ENCODE data around the gene CHST11.

The CHST11 gene

GRCh38 chr12:104478396-104479122, 21.8 kb downstream of the CHST11 start:
- H3K9me3 ChIP-seq (ENCODE audit: control insufficient read depth, low read length): no peaks in the 10 kb centered on the region
- H3K4me1 ChIP-seq (ENCODE audit: control insufficient read depth, insufficient read depth, low read length): peaks cover 3% of the 10 kb centered on the region
- H3K4me3 ChIP-seq (ENCODE audit: low read length): no peak overlapping the region
- no peaks in the 10 kb centered on the region for H3K27me3 ChIP-seq (ENCODE audit: control insufficient read depth, insufficient read depth, low read length)
- no peaks in the 10 kb centered on the region for H3K36me3 ChIP-seq (ENCODE audit: control insufficient read depth, insufficient read depth, low read length)
- H3K9ac ChIP-seq (ENCODE audit: low read length): no peak overlapping the region

GRCh38 chr12:104479123-104479662, 22.4 kb downstream of the CHST11 start:
- Histone ChIP-seq H3K4me1 (ENCODE audit: control insufficient read depth, insufficient read depth, low read length) (peaks cover 3% of the 10 kb centered on the region), H3K27me3 (ENCODE audit: control insufficient read depth, insufficient read depth, low read length) (no peaks in the 10 kb centered on the region), H3K9me3 (ENCODE audit: control insufficient read depth, low read length) (no peaks in the 10 kb centered on the region), H3K4me3 (ENCODE audit: low read length) (no peak overlapping the region), H3K9ac (ENCODE audit: low read length) (no peak overlapping the region), H3K36me3 (ENCODE audit: control insufficient read depth, insufficient read depth, low read length) (no peaks in the 10 kb centered on the region)

GRCh38 chr12:104480012-104480411, 23.3 kb downstream of the CHST11 start:
- Histone ChIP-seq H3K4me1 (ENCODE audit: control insufficient read depth, insufficient read depth, low read length) (peaks cover 3% of the 10 kb centered on the region), H3K36me3 (ENCODE audit: control insufficient read depth, insufficient read depth, low read length) (no peaks in the 10 kb centered on the region), H3K9ac (ENCODE audit: low read length) (no peak overlapping the region), H3K9me3 (ENCODE audit: control insufficient read depth, low read length) (no peaks in the 10 kb centered on the region), H3K27me3 (ENCODE audit: control insufficient read depth, insufficient read depth, low read length) (no peaks in the 10 kb centered on the region), H3K4me3 (ENCODE audit: low read length) (no peak overlapping the region)

GRCh38 chr12:104480826-104481440, 24.2 kb downstream of the CHST11 start:
- Histone ChIP-seq H3K4me3 (ENCODE audit: low read length) (no peak overlapping the region), H3K9ac (ENCODE audit: low read length) (no peak overlapping the region), H3K36me3 (ENCODE audit: control insufficient read depth, insufficient read depth, low read length) (no peaks in the 10 kb centered on the region), H3K27me3 (ENCODE audit: control insufficient read depth, insufficient read depth, low read length) (no peaks in the 10 kb centered on the region), H3K9me3 (ENCODE audit: control insufficient read depth, low read length) (no peaks in the 10 kb centered on the region), H3K4me1 (ENCODE audit: control insufficient read depth, insufficient read depth, low read length) (peaks cover 3% of the 10 kb centered on the region)

DNA sequence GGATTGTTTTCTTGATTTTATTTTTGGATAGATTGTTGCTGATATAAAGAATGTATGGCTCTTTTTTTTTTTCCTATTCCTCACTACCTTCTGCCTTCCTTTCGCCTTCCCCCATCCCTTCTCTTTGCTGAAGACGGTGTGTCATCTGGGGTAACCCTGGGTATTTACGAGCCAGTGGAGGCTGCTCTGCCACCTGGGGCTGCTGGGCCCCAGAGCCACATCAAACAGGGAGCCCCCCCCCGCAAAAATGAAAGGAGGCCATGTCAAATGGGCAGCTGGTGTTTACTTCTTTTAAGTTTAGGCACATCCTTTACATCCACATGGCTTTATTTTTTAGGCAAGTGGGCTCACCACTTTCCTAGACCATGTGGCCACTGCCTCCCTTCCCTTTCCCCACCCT, 25.4 kb downstream of the CHST11 start:
- H3K4me1 ChIP-seq (ENCODE audit: control insufficient read depth, insufficient read depth, low read length): peaks cover 3% of the 10 kb centered on the region
- H3K27me3 ChIP-seq (ENCODE audit: control insufficient read depth, insufficient read depth, low read length): no peaks in the 10 kb centered on the region
- no peak overlapping the region for H3K4me3 ChIP-seq (ENCODE audit: low read length)
- H3K9me3 ChIP-seq (ENCODE audit: control insufficient read depth, low read length): no peaks in the 10 kb centered on the region
- H3K36me3 ChIP-seq (ENCODE audit: control insufficient read depth, insufficient read depth, low read length): no peaks in the 10 kb centered on the region
- no peak overlapping the region for H3K9ac ChIP-seq (ENCODE audit: low read length)

DNA sequence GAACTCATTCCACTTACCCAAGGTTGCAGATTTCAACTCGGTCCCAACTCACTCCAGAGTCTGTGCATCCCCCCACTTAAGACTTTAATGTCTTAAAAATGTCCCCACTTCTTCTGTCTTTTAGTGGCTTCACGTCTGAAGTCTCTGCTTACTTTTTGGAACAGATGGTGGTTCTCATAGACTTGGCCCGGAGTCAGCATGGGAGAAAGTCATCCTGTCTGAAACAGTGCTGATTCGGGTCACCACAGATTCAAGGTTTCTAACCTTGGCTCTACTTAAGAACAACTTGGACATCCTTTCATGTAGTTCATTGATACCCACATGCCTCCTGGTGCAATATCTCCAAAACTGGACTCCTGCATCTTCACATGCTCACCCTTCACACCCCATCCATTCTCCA, 26.0 kb downstream of the CHST11 start:
- Histone ChIP-seq H3K4me1 (ENCODE audit: control insufficient read depth, insufficient read depth, low read length) (peaks cover 3% of the 10 kb centered on the region), H3K27me3 (ENCODE audit: control insufficient read depth, insufficient read depth, low read length) (no peaks in the 10 kb centered on the region), H3K4me3 (ENCODE audit: low read length) (no peak overlapping the region), H3K9ac (ENCODE audit: low read length) (no peak overlapping the region), H3K9me3 (ENCODE audit: control insufficient read depth, low read length) (no peaks in the 10 kb centered on the region), H3K36me3 (ENCODE audit: control insufficient read depth, insufficient read depth, low read length) (no peaks in the 10 kb centered on the region)

- no peak overlapping the region for H3K9ac ChIP-seq (ENCODE audit: low read length)
- no peaks in the 10 kb centered on the region for H3K27me3 ChIP-seq (ENCODE audit: control insufficient read depth, insufficient read depth, low read length)
- H3K4me3 ChIP-seq (ENCODE audit: low read length): no peak overlapping the region
- H3K9me3 ChIP-seq (ENCODE audit: control insufficient read depth, low read length): no peaks in the 10 kb centered on the region
- no peaks in the 10 kb centered on the region for H3K36me3 ChIP-seq (ENCODE audit: control insufficient read depth, insufficient read depth, low read length)
- no peaks in the 10 kb centered on the region for H3K4me1 ChIP-seq (ENCODE audit: control insufficient read depth, insufficient read depth, low read length)
These were observed 27.3 kb downstream of the CHST11 start for GRCh38 chr12:104484079-104484478.

DNA sequence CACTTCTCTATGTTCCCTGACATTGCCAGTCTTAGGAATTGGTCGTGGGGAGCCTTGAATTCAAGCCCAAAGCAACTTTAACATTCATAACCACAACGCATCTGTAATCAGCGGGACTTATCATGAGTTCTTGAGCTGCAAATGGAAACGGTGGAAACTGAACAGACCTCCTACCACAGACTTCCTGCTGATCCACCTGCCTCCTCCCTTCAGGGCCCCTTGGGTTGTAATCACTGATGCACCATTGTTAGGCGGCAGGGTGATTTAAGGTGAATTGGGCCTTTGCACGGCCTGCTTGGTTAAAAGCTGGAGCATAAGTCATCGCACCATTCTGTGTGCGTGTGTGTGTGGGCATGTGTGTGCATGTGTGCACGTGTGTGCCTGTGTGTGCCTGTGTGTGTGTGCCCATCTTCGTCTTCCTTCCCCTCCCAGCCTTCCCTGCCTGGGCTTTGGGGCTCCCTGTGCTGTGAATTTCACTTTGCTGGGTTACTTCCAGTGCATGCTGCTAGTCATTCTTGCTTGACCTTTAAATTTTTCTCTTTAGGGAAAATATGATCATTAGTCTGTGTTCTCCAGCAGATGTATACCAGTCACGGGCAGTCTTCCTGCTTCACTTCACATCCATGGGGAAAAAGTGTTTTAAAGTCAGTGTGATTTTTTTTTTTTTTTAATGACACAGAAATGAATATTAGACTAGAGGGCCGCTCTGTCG, 29.1 kb downstream of the CHST11 start:
- H3K9me3 ChIP-seq (ENCODE audit: control insufficient read depth, low read length): no peaks in the 10 kb centered on the region
- H3K27me3 ChIP-seq (ENCODE audit: control insufficient read depth, insufficient read depth, low read length): no peaks in the 10 kb centered on the region
- H3K36me3 ChIP-seq (ENCODE audit: control insufficient read depth, insufficient read depth, low read length): no peaks in the 10 kb centered on the region
- no peak overlapping the region for H3K4me3 ChIP-seq (ENCODE audit: low read length)
- peaks cover 12% of the 10 kb centered on the region for H3K4me1 ChIP-seq (ENCODE audit: control insufficient read depth, insufficient read depth, low read length)
- no peak overlapping the region for H3K9ac ChIP-seq (ENCODE audit: low read length)

- Histone ChIP-seq H3K4me3 (ENCODE audit: low read length) (no peak overlapping the region), H3K4me1 (ENCODE audit: control insufficient read depth, insufficient read depth, low read length) (peaks cover 13% of the 10 kb centered on the region), H3K9ac (ENCODE audit: low read length) (no peak overlapping the region), H3K36me3 (ENCODE audit: control insufficient read depth, insufficient read depth, low read length) (no peaks in the 10 kb centered on the region), H3K9me3 (ENCODE audit: control insufficient read depth, low read length) (no peaks in the 10 kb centered on the region), H3K27me3 (ENCODE audit: control insufficient read depth, insufficient read depth, low read length) (no peaks in the 10 kb centered on the region)
These were observed 29.6 kb downstream of the CHST11 start for GRCh38 chr12:104486363-104486750.

- Histone ChIP-seq H3K9me3 (ENCODE audit: control insufficient read depth, low read length) (no peaks in the 10 kb centered on the region), H3K4me3 (ENCODE audit: low read length) (no peak overlapping the region), H3K4me1 (ENCODE audit: control insufficient read depth, insufficient read depth, low read length) (peaks cover 13% of the 10 kb centered on the region), H3K36me3 (ENCODE audit: control insufficient read depth, insufficient read depth, low read length) (no peaks in the 10 kb centered on the region), H3K9ac (ENCODE audit: low read length) (no peak overlapping the region), H3K27me3 (ENCODE audit: control insufficient read depth, insufficient read depth, low read length) (no peaks in the 10 kb centered on the region)
These were observed 30.4 kb downstream of the CHST11 start for GRCh38 chr12:104486943-104487819.

DNA sequence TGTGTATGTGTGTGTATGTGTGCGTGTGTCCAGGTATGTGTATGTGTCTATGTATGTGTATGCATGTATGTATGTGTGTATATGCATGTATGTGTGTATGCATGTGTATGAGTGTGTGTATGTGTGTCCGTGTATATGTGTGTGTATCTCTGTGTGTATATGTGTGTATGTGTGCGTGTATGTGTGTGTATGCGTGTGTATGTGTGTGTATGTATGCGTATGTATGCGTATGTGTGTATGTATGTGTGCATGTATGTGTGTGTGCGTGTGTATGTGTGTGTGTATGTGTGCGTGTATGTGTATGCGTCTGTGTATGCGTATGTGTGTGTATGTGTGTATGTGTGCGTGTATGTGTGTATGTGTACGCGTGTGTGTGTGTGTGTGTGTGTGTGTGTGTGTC, 31.6 kb downstream of the CHST11 start:
- no peaks in the 10 kb centered on the region for H3K27me3 ChIP-seq (ENCODE audit: control insufficient read depth, insufficient read depth, low read length)
- no peak overlapping the region for H3K9ac ChIP-seq (ENCODE audit: low read length)
- H3K4me3 ChIP-seq (ENCODE audit: low read length): no peak overlapping the region
- H3K36me3 ChIP-seq (ENCODE audit: control insufficient read depth, insufficient read depth, low read length): no peaks in the 10 kb centered on the region
- peaks cover 13% of the 10 kb centered on the region for H3K4me1 ChIP-seq (ENCODE audit: control insufficient read depth, insufficient read depth, low read length)
- no peaks in the 10 kb centered on the region for H3K9me3 ChIP-seq (ENCODE audit: control insufficient read depth, low read length)
